ENCODE measurements around the gene ARL8B.
"Not testable (repeated sequence)": the region's sequence is repeated elsewhere in the genome, so short reads cannot be mapped to it uniquely, and the experiment has no call there.

The ARL8B gene

DNA sequence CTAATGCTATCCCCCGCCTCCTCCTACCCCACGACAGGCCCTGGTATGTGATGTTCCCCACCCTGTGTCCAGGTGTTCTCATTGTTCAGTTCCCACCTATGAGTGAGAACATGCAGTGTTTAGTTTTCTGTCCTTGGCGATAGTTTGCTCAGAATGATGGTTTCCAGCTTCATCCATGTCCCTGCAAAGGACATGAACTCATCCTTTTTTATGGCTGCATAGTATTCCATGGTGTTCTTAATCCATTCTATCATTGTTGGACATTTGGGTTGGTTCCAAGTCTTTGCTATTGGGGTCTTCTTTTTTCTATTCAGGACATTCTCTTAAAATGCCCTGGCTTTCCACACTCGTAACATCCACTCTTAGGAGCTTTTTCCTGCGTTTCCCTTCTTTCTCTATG lies 25.1 kb downstream of the ARL8B start:
- DNase-seq (ENCODE audit: low read depth), result not testable (repeated sequence)

DNA sequence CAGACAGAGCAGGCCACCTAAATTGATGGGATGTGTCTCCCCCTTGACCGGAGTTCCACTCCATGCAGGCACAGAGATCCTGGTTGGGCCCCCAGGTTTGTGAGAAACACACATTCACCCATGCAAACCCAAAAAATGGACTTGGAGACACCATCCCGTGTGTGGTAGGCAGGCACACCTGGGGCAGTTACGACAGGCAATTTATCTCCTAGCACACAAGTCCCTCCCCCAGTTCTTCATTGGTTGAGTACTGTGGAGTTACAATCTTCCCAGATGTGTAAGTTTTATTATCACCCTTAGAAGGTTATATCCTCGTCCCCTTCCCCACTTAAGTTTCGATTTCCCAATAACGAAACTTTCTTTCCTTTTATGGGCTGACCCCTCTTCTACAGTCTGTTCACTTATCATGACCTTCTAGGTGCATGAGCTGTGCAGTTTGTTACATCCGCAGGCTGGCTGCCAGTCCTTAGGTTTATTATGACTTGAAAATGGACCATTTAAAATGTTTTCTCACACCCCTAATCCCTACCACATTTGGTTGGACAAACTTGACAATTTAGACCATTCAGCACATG lies 27.3 kb downstream of the ARL8B start:
- no peak for DNase-seq (ENCODE audit: low read depth)

DNA sequence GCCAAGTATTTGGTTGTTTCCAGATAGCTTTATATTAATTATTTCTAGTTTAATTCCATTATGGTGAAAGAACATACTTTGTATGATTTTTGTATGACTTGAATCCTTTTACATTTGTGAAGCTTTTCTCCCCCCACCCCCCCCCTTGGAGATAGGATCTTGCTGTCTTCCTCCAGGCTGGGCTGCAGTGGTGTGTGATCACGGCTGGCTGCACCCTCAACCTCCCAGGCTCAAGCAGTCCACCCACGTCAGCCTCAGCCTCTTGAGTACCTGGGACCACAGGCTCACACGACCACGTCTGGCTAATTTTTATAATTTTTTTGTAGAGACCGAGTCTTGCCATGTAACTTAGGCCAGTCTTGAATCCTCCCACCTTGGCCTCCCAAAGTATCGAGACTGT lies 29.5 kb downstream of the ARL8B start:
- DNase-seq (ENCODE audit: low read depth), result no peak

DNA sequence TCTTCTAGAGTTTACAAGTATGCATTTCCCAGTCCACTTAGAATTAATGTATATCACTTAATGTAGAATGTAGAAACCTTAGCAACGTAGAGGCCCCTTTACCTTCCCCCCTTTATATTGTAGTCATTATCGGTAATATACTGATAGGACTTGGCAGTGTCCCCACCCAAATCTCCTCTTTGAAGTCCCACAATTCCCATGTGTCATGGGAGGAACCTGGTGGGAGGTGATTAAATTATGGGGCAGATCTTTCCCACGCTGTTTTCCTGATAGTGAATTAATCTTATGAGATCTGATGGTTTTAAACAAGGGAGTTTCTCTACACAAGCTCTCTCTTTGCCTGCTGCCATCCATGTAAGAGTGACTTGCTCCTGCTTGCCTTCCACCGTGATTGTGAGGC lies 31.0 kb downstream of the ARL8B start:
- no peak for DNase-seq (ENCODE audit: low read depth)

DNA sequence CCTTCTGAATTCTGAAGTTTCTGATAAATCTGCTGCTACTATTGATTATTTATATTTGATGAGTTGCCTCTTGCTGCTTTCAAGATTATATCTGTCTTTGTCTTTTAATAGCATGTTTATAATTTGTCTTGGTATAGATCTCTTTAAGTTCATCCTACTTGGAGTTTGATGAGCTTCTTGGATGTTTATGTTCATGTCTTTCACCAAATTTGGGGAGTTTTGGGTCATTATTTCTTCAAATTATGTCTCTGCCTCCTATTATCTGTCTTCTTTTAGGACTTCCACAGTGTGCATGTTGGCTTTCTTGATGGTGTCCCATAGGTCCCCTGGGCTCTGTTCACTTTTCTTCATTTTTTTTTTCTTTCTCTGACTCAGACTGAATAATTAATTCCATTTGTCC lies 33.1 kb downstream of the ARL8B start:
- no peak for DNase-seq (ENCODE audit: low read depth)

DNA sequence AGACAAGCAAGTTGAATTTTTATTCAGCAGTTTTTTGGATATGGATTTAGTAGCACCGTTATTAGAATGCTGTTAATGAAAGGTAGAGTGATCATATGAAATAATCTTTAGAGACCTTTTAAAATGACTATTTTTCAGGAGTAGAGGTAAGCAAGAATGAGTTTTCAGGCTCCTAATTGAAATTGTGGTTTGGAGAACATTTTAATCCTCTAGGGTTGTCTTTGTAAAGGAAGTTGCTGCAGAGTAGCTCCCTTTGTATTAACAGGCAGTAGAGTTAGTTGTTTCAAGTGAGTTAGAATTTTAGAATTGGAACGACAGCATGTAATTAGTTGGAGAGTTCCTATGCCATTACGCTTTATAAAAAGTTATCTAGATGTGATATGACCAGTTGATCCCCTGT lies 38.2 kb downstream of the ARL8B start:
- DNase-seq (ENCODE audit: low read depth), result no peak

DNA sequence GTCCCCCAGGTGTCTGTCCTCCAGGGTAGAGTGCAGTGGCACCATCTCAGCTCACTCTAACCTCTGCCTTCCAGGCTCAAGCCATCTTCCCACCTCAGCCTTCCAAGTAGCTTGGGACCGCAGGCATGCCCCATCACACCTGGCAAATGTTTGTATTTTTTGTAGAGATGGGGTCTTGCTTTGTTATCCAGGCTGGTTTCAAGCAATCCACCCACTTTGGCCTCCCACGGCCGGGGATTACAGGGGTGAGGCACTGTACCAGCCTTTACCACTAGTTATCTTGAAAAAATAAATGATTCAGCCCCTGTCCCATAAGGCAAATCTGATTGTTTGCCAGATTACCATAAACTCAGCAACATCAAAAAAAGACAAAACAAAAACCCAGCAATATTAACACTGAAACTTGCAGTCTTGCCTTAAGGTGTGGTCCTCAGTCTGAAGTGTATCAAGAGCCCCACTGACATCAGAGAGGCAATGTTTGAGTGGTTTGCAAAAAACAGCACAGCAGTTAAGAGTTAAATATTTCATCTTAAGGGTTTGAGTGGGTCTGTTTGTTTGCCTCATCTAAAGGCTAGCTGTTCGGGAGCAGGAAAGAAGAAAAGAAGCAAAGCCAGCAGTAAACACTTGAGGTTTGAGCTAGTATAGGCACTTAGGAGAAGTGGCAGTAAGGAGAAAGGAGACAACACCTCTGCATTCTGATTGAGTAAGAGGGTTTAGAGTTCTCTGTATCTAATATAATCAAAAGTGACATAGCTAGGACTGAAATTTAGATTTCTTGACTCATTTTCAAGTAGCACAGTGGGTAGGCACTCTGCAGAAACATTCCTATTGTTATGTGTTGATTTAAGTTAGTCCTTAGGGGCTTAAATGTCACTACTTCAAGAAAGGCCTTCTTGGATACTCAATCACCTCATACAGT lies 39.1 kb downstream of the ARL8B start:
- DNase-seq (ENCODE audit: low read depth), result no peak

DNA sequence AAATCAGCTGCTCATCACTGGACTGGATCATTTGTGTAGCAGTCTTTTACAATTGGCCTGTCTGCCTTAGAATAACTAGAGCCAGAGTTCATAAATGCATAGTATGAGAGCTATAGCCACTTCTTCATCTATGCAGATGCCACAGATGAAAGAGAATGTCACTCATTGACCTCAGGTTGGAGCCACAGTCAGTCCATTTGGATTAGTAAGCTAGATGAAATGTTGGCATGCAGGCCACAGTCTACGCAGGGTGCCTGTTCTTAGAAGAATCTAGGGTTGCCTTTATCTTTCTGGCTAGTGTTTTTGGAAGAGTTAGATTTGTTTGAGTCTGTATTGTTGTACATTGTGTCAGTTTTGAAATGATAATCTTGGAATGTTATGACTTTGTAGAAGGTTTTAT lies 40.0 kb downstream of the ARL8B start:
- no peak for DNase-seq (ENCODE audit: low read depth)

DNA sequence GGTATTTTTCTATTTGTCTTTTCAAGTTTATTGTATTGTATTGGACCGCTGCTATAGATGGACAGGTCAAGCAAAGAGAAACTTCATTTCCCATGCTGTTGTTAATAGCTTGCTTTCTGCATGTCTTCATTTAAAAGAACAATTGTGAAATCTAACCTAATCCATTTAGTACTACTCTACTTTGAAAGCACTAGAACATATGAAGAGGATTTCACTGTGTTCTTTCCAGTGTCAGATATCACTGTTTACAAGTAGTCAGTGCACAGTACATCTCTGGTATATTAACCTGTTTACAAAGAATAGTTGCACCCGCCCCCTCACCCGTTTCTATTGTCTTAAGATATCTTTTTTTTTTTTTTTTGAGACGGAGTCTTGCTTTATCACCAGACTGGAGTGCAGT lies 43.6 kb downstream of the ARL8B start:
- no peak for DNase-seq (ENCODE audit: low read depth)

DNA sequence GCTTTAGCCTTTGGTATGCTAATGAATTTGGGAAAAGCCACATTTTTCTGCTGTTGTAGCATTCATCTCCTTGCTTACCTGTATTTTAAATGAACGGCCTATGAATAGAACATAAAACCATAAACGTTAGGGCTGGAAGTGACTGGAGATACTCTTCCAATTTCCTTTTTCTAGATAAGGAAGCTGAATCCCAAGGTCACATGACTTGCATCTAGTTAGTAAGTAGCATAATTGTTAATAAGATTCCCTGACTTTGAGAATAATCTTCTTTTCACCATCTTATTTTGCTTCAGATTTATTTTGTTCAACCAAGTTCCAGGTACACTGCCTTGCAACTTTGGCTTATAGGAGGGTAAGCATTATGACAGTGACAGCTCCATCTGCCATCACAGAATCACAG lies 44.8 kb downstream of the ARL8B start:
- DNase-seq (ENCODE audit: low read depth), result no peak

DNA sequence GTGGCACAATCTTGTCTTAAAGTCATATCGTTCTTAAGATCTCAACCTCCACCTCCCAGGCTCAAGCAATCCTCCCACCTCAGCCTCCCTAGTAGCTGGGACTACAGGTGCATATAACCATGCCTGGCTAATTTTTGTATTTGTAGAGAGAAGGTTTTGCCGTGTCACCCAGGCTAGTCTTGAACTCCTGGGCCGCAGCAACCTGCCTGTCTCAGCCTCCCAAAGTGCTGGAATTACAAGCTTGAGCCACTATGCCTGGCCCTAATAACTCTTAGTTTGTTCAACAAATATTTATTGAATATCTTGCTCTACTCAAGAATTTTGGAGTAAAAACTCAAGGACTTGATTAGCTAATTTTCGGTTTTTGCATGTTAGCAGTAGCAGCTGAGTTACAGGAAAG lies 46.0 kb downstream of the ARL8B start:
- DNase-seq (ENCODE audit: low read depth), result no peak

DNA sequence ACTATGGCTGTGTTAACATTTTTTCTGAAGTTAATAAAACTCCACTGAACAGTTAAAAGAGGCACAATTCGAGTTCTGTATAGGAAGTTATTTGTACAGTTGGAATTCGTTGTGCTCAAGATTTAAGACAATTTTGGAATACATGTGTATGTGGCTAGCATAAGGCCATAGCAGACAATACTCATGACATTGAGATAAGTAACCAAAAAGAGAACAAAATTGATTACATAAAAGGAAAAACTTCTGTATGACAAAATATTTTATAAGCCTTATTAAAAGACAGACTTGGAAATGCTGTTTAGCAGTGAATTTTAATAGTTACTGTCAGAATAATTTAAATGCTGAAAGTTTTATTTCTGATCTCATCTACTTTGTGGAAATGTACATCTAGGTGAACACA lies 47.7 kb downstream of the ARL8B start:
- DNase-seq (ENCODE audit: low read depth), result no peak

DNA sequence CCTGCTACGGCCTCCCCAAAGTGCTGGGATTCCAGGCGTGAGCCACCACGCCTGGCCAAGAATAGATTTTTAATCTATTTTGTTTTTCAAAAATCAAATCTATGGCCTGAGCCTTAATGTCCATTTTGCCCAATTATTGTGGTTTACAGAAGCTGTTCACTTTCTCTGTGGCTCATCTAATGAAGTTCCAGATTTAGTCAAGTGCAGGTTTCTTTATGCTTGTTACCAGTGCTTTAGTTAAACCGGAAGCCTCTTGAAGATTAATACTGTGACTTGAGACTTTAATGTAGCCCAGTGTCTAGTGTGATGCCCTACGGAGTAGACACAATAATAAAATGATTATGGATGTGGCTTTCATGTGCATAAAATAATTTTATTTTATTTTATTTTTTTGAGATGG lies 48.9 kb downstream of the ARL8B start:
- no peak for DNase-seq (ENCODE audit: low read depth)

DNA sequence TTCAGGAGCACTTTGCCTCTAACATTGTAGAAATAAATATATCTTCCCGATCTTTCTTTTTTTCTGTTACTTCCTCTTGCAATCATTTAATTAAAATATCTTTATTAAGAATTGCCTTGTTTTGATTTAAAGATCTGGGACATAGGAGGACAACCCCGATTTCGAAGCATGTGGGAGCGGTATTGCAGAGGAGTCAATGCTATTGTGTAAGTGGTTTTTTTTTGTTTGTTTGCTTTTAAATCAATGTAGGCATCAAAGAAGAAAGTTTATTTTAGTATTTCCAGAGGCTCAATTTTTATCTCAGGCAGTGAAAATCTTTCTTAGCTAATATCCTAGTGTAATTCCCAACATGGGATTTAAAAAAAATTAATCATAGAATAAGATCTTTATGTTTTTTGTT lies 49.9 kb downstream of the ARL8B start:
- DNase-seq (ENCODE audit: low read depth), result no peak

DNA sequence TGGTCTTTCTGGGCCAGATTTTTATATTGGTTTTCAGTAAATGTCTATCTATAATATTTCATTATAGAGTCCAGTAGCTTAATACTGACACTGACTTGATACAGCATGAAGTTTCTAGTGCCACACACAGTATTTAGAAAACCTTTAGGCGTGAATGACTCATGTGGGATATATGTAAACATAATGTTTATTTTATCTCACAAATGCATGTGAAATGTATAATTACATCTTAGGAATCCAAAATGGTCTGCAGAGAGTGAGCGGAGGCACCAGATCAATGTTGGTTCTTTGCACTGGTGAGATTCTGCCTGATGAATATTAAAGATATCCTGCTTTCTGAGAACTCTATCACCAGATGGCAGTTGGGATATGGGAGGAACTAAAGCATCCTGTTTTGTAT lies 56.9 kb downstream of the ARL8B start:
- DNase-seq (ENCODE audit: low read depth), result not testable (repeated sequence)

DNA sequence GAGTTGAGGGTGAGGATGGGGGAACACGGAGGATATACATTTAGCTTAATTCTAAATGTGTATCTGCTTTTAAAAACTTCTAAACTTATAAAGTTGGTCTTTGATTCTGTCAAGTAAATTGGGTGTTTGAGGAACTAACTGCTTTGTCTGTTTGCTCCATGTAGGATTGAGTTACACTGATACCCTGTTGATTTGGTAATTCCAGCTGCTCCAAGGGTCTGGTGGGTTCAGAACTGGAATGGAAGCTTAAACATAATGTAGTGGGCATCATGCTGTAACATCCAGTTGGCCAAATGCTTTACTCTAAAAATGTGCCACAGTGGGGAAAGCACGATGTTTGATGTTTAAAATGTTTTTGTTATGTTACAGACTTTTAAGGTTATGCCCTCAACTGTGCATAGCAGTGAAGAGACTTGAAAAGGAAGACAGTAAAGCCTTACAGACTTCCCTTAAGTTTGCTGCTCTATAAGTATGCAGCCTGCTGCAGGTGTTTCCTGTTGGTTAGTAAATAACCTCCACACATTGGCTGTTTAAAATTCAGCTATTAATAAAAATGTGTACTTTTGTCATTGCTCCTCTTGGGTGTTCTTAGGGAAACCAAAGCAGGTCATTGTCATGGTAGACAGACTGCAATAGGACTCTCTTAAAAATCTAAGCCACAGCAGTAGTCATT lies 59.5 kb downstream of the ARL8B start:
- no peak for DNase-seq (ENCODE audit: low read depth)

DNA sequence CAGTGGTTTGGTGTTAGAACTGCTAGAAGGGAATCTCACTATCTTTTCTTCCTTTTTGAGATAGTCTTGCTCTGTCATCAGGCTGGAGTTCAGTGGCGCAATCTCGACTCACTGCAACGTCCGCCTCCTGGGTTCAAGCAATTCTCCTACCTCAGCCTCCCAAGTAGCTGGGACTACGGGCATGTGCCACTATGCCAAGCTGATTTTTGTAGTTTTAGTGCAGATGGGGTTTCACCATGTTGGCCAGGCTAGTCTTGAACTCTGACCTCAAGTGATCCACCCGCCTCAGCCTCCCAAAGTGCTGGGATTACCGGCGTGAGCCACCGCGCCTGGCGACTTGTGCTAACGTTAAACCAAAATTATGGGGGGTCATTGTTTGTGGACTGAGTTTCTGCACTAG lies 61.6 kb downstream of the ARL8B start:
- not testable (repeated sequence) for DNase-seq (ENCODE audit: low read depth)

DNA sequence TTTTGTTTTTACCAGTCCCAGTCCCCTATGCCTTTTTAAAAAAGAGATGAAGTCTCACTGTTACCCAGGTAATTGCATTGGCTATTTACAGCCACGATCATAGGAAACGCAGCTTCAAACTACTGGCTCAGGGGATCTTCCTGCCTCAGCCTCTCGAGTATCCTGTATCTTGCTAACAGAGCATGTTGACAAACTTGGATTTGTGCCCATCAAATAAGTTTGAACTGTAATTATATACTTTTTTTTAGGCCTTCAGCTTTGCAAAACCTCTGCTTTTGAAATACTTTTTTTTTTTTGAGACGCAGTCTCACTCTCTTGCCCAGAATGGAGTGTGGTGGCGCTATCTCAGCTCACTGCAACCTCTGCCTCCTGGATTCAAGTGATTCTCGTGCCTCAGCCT lies 62.4 kb downstream of the ARL8B start:
- no peak for DNase-seq (ENCODE audit: low read depth)

DNA sequence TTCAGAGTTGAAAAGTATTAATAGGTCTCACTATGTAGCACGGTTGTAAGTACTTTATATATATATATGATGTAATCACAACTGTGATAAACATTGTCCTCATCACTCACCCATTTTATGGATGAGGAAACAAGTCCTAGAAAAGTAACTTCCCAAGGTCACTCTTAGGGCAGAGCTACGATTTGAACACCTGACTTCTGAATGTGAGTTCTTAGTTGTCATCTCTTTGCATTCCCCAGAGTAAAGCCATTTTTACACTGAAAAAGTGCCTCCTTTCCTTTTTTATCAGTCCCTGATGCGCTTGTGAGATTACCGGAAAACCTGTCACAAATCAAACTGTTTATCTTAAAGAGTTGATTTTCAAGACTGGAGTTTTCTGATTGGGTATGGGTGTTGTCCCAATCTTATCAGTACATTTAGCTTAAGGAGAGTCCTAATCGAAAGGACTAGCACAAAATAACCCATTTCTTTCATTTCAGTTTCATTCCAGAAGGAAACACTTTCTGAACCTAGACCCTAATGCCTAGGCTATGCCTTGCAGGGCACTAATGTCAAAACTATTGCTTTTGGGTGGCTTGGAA lies 63.1 kb downstream of the ARL8B start:
- no peak for DNase-seq (ENCODE audit: low read depth)

DNA sequence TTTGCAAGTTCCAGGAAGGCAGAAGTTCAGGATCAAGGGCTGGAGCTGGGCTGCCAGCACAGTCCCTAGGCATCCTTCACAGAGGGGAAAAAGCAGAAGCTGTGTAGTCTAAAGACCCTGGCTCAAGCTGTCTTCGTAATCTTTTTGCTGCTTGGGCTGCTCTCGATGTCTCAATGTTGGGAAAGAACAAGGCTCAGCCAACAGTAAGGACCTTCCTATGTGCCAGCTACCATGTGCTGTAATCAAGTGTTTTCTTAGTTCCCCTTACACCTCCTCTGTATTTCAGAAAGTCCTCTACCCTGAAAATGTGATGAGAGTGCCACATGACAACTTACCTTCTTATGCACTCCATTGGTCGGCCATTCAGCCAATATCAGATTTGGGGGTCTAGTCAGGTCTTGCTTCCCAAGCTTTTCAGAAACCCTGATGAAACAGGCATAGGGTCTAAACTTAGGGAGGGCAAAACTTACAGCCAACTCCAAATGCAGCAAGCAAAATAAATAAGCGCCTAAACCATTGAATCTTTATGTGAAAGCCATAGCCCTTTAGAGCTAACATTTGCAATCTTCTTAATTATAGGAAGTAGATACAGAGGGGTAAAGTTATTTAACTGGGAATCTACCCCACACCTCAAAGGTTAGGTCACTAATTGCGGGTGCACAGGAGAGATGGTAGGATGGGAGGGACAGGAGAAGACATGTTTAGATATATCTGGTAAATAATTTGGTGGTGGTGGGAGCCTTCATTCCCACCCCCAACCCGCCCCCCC lies 64.2 kb downstream of the ARL8B start:
- DNase-seq (ENCODE audit: low read depth), result no peak

DNA sequence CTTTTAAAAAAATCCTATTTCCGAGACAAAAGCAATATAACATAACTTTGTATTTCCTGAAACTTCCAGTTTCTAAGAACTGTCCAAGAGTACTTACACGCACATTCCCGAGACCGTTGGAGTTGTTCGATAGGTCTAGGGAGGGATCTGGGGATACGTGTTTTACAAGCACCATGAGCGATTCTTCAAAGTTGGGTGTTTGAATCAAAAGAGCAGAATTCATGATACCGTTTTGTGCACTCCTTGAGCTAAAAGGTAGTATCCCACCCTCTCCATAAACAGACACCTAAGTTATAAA lies 64.7 kb downstream of the ARL8B start:
- no peak for DNase-seq (ENCODE audit: low read depth)

DNA sequence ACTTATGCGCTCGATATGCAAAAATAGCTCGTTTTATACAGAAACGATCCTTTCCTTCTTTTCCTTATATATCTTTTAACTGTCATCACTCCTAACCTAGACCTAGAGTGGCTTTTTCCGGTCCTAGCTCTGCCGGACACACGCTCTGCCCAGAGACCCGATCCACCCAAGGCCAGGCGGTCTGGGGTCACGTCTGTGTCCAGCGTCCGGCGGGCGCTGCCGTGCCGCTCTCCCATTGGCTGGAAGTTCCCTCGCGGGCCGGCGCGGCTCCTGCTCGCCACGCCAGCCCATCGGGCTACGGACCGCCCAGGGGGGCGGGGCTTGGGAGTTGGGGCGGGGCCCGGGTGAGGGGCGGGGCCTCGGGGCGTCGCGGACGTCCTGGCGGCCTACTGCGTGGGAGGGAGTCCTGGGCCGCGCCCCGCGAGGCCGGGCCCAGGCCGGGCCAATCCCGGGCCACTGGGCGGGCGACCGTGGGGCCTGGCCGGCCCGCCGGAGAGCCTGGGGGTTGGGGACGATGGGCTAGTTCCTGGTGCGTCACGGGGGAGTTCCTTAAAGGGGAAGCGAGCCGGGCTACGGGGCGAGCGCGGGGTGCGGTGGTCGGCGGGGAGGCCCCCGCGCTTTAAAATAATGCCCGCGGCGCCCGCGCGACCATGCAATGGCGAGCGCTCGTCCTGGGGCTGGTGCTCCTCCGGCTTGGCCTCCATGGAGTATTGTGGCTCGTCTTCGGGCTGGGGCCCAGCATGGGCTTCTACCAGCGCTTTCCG lies 65.2 kb downstream of the ARL8B start, which contains the start of gene EDEM1:
Gene EDEM1, plus strand, starts transcription at position 552 of the 764 bp plus-strand sequence. Its CDS starts 99 bp downstream, at position 651.
- DNase-seq (ENCODE audit: low read depth), result peak; percentile 90
